ENCODE measurements around the gene PACRG.

The PACRG gene

DNA sequence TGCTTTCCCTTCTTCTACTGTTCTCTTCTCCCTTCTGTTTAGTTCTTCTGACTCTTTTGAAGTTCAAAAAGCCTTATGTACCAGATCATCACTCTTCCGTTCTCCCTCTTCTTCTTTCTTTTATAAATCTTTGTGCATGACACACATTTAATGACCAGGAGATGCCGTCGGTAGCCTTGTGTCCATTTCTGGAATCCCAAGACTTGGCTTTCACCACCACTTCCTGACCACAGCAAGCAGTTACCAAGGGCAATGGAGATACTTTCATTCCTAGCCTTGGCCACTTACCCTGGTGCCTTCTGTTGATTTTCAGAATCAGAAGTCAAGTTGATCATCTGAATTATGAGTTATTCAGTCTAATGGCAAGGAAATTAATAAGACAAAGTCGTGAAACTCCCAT lies 418.3 kb downstream of the PACRG start:
- ATAC-seq (ENCODE audit: low read depth) = no peak

DNA sequence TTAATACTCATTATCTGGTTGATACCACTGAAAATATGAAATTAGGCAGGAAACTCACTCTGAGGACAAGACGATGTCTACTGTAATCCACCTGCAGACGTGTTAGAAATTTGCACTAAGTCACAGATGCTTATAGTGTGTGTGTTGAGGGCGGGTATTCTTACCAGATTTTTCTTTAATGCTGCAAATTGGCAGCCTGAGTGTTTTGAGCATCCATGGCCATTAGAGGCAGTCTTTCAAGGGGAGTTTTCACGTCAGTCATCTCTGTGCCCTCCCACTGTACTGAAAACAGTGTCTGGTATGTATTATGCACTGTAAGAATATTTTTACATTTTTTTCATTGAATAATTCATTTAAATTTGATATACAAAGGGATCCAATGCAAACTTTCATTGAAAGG lies 420.2 kb downstream of the PACRG start:
- no peaks in the 10 kb centered on the region for H3K36me3 Mint-ChIP-seq
- DNase-seq (ENCODE audit: low spot score in 2 of 2) (no peak), ATAC-seq (ENCODE audit: low read depth) (no peak)
- no peaks in the 10 kb centered on the region for H3K4me1 Mint-ChIP-seq
- H3K4me3 Mint-ChIP-seq = no peak overlapping the region
- H3K27me3 Mint-ChIP-seq = peaks cover 17% of the 10 kb centered on the region
- H3K9me3 Mint-ChIP-seq = no peaks in the 10 kb centered on the region
- no peak overlapping the region for H3K27ac Mint-ChIP-seq

More for the DNA sequence above, 418.3 kb downstream of the PACRG start:
- no peaks in the 10 kb centered on the region for H3K4me1 Mint-ChIP-seq
- H3K9me3 Mint-ChIP-seq = no peaks in the 10 kb centered on the region
- H3K36me3 Mint-ChIP-seq = no peaks in the 10 kb centered on the region
- DNase-seq (ENCODE audit: low spot score in 2 of 2) = no peak
- peaks cover 15% of the 10 kb centered on the region for H3K27me3 Mint-ChIP-seq
- no peak overlapping the region for H3K4me3 Mint-ChIP-seq
- no peak overlapping the region for H3K27ac Mint-ChIP-seq

DNA sequence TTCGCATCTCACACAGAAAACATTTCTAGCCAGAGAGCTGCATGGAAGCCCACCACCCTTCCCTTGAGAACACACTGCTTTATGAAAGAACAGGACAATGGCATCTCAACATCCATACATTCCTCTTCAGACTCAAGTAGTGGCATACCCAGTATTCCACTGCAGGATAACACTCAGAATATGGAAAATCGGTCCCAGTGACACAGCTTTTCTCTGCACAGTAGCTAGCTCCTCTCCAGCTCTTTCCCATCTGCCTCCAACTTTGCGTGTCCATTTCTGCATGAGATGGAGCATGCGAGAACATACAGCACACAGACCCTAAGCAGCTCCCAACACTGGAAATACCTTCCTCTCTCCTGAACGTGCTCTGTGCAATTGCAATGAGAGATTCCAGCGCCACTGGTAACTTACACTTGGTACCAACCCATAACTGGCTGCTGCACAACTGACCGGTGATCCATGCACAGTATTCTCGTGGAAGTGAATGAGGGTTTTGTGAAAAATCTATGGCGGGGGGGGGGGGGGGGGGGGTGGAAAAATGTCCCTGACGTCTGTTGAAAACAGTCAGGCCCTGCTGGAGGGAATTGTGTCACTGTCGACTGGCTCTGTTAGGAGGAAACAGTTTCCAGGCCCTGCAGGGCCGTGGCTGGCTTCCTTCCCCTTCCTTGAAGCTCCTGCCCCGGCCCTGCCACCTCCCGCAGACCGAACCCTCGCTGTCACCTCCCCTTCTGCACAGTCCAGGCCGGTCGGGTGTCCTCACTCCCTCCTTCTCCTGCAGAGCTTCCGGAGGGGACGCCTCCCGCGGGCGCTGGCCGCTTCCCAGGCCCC lies 420.9 kb downstream of the PACRG start:
- DNase-seq (ENCODE audit: low spot score in 2 of 2) (no peak), ATAC-seq (ENCODE audit: low read depth) (no peak)
- Mint-ChIP-seq H3K36me3 (no peaks in the 10 kb centered on the region), H3K27me3 (peaks cover 16% of the 10 kb centered on the region), H3K4me1 (no peaks in the 10 kb centered on the region), H3K27ac (no peak overlapping the region), H3K4me3 (no peak overlapping the region), H3K9me3 (no peaks in the 10 kb centered on the region)

DNA sequence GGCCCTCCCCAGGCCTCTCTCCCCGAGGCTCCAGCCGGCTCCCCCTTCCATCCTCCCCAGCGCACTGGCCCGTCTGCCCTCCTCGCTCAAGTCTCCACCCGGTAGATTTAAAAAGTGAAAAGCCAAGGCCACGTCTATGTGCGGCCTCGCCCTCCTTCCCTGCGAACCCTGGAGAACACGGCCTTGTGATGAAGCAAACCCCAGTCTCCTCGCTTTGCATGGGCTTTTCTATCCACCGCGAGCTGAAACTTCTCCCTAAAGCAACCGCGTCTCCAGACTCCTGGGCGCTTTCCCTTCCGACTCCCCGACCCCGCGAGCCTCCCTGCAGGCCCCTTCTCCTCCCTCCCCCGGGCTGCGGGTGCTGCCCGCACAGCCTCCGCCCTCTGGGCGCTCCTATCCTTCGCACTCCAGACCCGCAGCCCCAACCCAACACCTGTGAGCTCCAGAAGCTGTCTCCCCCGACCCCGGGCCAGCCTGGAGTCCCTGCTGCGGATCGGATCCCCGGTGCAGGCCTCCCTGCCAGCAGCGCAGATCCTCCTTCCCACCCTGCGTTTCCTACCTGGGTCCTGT lies 421.6 kb downstream of the PACRG start:
- Mint-ChIP-seq H3K4me1 (no peaks in the 10 kb centered on the region), H3K27ac (no peak overlapping the region), H3K27me3 (peaks cover 16% of the 10 kb centered on the region), H3K4me3 (no peak overlapping the region), H3K9me3 (no peaks in the 10 kb centered on the region), H3K36me3 (no peaks in the 10 kb centered on the region)
- DNase-seq (ENCODE audit: low spot score in 2 of 2) = no peak
- ATAC-seq (ENCODE audit: low read depth) = no peak

DNA sequence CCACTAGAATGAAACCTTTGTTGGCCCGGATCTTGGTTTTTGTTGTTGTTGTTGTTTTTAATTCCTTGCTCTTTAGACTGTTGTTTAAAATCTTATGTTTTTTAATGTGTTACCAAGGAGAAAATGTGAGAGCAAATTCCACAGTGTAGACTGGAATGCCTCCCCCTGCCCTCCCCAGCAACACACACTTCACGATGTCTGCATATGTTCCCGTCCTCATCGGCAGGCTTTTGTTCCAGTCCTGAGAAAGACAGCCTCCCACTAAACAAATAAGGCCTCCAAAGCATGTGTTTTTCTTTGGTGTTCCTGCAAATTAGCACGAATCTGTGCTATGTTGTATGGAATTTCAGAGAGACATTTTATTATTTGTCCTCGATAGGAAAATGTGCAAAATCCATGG lies 423.4 kb downstream of the PACRG start:
- H3K4me1 Mint-ChIP-seq = no peaks in the 10 kb centered on the region
- DNase-seq (ENCODE audit: low spot score in 2 of 2) = no peak
- no peak for ATAC-seq (ENCODE audit: low read depth)
- peaks cover 16% of the 10 kb centered on the region for H3K27me3 Mint-ChIP-seq
- H3K27ac Mint-ChIP-seq = no peak overlapping the region
- H3K36me3 Mint-ChIP-seq = no peaks in the 10 kb centered on the region
- no peak overlapping the region for H3K4me3 Mint-ChIP-seq
- no peaks in the 10 kb centered on the region for H3K9me3 Mint-ChIP-seq

DNA sequence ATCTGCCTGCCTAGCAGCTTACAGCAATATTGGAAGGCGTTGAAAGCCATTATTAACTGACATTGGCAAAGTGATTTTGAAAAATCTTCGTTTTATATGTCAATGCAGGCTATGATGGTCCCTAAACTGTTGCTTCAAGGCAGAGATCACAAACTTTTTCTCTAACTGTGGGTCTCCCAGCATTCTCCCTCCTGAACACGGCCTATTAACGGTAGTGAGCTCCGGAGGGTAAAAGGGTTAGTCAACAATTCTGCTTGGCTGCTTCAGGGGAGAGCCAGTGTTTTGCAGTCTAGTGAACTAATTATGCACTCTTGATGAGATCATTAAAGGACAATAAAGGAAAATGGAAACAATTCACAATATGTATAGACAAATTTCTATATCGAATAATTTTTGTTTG lies 424.9 kb downstream of the PACRG start:
- Mint-ChIP-seq H3K4me1 (no peaks in the 10 kb centered on the region), H3K36me3 (no peaks in the 10 kb centered on the region), H3K27ac (no peak overlapping the region), H3K9me3 (no peaks in the 10 kb centered on the region), H3K4me3 (no peak overlapping the region), H3K27me3 (peaks cover 13% of the 10 kb centered on the region)
- DNase-seq (ENCODE audit: low spot score in 2 of 2) (no peak), ATAC-seq (ENCODE audit: low read depth) (no peak)

DNA sequence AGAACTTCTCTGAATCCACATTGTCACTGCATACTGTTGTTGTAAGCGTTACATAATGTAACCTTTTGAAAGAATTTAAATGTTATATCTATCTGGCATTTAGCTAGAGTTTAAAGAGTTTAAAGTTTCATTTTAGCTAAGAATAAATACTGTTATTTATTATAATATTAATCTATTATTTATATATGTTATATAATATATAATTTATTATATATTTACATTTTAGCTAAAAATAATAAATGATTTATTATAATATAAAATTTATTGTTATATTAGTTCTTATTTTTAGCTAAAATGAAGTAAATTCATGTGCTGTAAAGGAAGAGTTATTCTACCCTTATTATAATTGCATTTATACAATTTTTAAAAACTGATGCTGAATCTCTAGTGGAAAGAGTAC lies 431.3 kb downstream of the PACRG start:
- DNase-seq (ENCODE audit: low spot score in 2 of 2) (no peak), ATAC-seq (ENCODE audit: low read depth) (no peak)
- Mint-ChIP-seq H3K36me3 (no peaks in the 10 kb centered on the region), H3K27me3 (peaks cover 1% of the 10 kb centered on the region), H3K4me1 (no peaks in the 10 kb centered on the region), H3K9me3 (no peaks in the 10 kb centered on the region), H3K27ac (no peak overlapping the region), H3K4me3 (no peak overlapping the region)

DNA sequence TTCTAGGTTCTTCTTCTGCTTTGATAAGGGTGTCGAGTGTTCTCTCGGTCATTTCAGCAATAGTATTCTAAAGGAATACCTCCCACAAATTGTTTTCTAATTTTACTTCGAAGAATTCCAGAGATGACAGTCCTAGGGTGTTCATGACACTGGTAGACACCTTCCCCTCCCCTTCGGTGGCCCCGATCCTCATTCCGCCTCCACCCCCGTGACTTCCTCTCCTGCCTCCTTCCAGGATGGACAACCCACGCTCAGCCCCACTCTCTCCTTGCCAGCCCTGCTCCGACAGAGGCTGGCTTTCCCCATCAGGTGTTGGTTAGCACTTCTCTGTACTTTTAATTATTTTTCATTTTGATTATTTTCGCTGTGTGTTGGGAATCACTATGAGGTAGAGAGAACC lies 431.9 kb downstream of the PACRG start:
- no peak for ATAC-seq (ENCODE audit: low read depth)
- H3K27ac Mint-ChIP-seq = no peak overlapping the region
- H3K36me3 Mint-ChIP-seq = no peaks in the 10 kb centered on the region
- H3K27me3 Mint-ChIP-seq = peaks cover 1% of the 10 kb centered on the region
- H3K4me3 Mint-ChIP-seq = no peak overlapping the region
- H3K9me3 Mint-ChIP-seq = no peaks in the 10 kb centered on the region
- H3K4me1 Mint-ChIP-seq = no peaks in the 10 kb centered on the region
- DNase-seq (ENCODE audit: low spot score in 2 of 2) = no peak

DNA sequence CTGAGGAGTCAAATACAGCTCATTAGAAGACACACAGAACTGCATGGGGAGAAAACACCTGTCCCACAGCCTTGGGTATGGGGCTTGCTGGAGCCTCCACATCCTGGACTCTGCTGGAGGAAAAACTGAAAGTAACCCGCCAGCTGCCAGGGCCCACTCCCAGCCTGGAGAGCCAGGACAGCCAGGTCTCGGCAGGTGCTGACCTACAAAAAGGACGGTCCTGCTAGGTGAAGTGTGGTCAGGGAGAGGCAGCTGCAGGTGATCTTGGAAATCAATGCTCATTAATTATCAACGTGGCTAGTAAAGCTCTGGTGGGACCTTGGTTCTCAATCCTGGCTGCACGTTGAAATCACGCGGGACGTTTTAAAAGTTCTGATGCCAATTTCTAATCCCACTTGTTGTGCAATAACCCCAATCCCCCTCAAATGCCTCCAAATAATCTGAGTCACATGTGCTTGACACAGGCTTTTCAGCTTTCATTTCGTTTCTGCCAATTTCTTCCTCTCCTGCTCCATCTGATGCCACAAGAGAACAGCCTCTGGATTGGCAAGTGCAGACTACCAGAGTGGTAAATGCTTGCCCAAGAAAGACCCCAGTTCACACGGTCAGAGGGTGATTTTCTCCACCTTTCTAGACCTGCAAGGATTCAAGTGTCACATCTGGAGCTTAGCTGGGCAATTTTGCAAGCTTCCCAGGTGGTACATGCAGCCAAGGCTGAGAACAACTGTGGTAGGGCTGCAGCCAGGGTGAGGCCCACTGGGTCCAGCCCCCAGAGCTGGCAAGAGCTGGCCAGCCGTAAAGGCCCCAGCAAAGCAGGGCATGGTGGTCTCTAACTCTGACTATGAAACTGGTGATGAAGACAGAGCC lies 434.5 kb downstream of the PACRG start:
- ATAC-seq (ENCODE audit: low read depth) (no peak), DNase-seq (ENCODE audit: low spot score in 2 of 2) (no peak)
- no peaks in the 10 kb centered on the region for H3K9me3 Mint-ChIP-seq
- peaks cover 3% of the 10 kb centered on the region for H3K27me3 Mint-ChIP-seq
- H3K27ac Mint-ChIP-seq = no peak overlapping the region
- H3K36me3 Mint-ChIP-seq = no peaks in the 10 kb centered on the region
- H3K4me1 Mint-ChIP-seq = no peaks in the 10 kb centered on the region
- no peak overlapping the region for H3K4me3 Mint-ChIP-seq

DNA sequence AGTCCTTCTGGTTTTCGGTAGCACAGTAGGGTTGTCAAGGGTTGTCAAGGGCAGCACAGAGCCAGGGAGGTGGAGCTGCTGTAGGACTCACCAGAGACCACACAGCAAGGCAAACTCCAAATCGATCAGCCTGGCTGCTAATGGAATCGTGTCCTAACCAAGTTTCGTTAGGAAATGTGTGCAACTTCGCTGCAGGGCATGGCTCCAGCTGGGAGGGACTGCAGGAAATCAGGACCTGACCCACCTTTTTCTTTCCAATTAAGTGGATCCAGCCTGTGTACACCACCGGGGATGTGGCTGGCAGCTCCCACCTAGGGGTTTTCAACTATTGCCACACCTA lies 435.1 kb downstream of the PACRG start:
- Mint-ChIP-seq H3K4me1 (no peaks in the 10 kb centered on the region), H3K4me3 (no peak overlapping the region), H3K27ac (no peak overlapping the region), H3K36me3 (no peaks in the 10 kb centered on the region), H3K27me3 (peaks cover 3% of the 10 kb centered on the region), H3K9me3 (no peaks in the 10 kb centered on the region)
- DNase-seq (ENCODE audit: low spot score in 2 of 2) (no peak), ATAC-seq (ENCODE audit: low read depth) (no peak)

DNA sequence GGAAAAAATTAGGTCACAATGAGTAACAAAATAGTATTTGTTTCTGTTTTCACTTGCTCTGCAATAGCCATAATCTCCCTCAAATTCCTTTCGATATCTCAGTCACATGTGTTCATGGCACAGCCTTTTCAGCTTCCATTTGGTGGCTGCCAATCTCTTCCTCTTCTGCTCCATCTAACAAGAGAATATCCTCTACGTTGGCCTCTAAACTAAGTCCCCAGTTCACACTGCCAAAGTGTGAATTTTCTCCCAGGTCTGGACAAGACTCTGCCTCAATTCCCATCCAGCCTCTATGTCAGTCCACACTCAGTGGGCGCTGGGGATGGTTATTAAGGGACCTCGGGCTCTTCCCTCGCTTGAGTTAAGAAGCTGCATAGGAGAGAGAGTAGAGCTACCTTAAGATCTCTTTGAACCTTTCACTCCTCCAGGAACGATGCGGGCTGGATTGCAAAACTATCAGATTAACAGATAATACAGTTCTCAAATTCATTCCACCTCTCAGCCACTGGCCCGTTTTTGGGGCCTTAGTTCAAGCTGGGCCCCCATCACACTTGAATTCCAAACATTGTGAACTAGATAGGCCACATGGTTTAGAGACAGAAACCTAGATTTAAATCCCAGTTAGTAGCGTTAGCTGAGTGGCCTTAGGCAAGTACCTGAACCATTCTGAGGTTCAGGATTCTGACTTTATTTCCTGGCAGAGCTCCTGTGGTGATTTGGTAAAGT lies 436.6 kb downstream of the PACRG start:
- H3K4me3 Mint-ChIP-seq = no peak overlapping the region
- DNase-seq (ENCODE audit: low spot score in 2 of 2) (no peak), ATAC-seq (ENCODE audit: low read depth) (no peak)
- peaks cover 3% of the 10 kb centered on the region for H3K27me3 Mint-ChIP-seq
- H3K27ac Mint-ChIP-seq = no peak overlapping the region
- H3K9me3 Mint-ChIP-seq = no peaks in the 10 kb centered on the region
- no peaks in the 10 kb centered on the region for H3K36me3 Mint-ChIP-seq
- no peaks in the 10 kb centered on the region for H3K4me1 Mint-ChIP-seq

DNA sequence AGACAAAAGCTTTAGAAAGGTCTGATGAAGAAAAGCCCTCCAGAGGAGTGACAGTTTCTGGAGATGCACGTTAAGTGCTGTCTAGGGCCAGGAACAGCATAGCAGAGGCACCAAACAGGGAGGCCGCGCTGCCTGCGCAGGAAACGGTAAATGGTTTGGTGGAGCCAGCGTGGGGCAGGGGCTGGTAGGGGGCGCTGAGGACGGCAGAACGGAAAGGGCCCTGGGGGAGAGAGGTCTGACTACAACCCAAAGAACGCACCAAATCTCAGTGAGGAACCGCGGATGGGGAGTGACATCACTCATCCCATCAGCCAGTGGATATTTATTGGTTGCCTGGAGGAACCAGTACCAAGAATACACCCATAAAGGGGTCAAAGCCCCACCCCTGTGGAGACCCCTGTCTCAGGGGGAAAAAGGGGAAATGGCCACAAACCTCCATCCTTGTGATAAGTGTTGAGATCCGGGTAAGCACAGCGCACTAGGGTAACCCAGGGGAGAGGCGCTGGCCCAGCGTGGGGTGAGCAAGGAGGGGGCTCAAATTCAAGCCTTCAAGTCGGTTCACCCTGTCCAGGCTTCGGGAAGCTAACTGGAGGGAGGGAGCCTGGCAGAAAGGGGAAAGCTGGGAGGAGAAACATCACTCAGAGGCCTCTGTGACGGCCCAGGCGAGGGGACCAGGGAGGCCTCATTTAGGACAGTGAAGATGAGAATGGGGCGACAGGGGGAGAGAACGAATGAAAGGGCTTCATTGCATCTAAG lies 437.6 kb downstream of the PACRG start:
- no peak overlapping the region for H3K27ac Mint-ChIP-seq
- no peaks in the 10 kb centered on the region for H3K4me1 Mint-ChIP-seq
- ATAC-seq (ENCODE audit: low read depth) = no peak
- H3K36me3 Mint-ChIP-seq = no peaks in the 10 kb centered on the region
- no peaks in the 10 kb centered on the region for H3K9me3 Mint-ChIP-seq
- no peak overlapping the region for H3K4me3 Mint-ChIP-seq
- H3K27me3 Mint-ChIP-seq = peaks cover 3% of the 10 kb centered on the region
- no peak for DNase-seq (ENCODE audit: low spot score in 2 of 2)

DNA sequence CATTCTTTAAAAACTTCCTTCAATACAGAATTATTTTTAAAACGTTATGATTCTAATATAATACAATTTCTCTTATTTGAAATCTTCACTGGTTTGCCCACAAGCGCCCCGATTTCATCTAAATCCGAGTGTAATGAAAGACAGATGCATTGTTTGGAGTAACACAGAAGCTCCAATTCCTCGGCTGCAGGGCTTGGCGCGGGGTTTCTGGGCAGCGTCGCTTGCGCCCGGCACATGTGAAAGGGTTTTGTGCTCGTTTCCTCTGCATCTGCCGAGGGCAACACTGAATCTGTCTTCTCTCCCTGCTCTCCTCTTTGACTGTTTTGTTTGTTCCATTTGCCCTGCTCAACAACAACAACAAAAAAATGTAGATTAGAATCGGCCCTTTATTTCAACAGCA lies 438.1 kb downstream of the PACRG start:
- H3K4me1 Mint-ChIP-seq = peaks cover 3% of the 10 kb centered on the region
- no peaks in the 10 kb centered on the region for H3K36me3 Mint-ChIP-seq
- H3K27me3 Mint-ChIP-seq = peaks cover 3% of the 10 kb centered on the region
- DNase-seq (ENCODE audit: low spot score in 2 of 2) (no peak), ATAC-seq (ENCODE audit: low read depth) (no peak)
- H3K4me3 Mint-ChIP-seq = no peak overlapping the region
- H3K9me3 Mint-ChIP-seq = no peaks in the 10 kb centered on the region
- H3K27ac Mint-ChIP-seq = no peak overlapping the region

All from memory B cell (primary cell).